ENCODE data around the gene PTGES3. TPM values are rescaled to one million over a fixed set of nuclear protein-coding genes. Genes with fewer than 3 reads are reported as not detected.

Gene PTGES3
- total RNA-seq, 3 donors from 2014 or later, result 155 to 223 (median 164) TPM

- Histone ChIP-seq H3K4me1 (ENCODE audit: low read depth) (peaks cover 28% of the 10 kb centered on the region), H3K4me3 (peak overlapping the region; percentile 86), H3K9me3 (no peaks in the 10 kb centered on the region), H3K36me3 (ENCODE audit: low read depth) (peaks cover 3% of the 10 kb centered on the region)
- intact Hi-C loops (cut with DNase I, micrococcal nuclease), result loop anchor here in 1 of 2 donors (5.0 kb wide), 1 partner anchor 55 kb away; the partner anchor contains the start of gene BAZ2A
- ATAC-seq, result peak; percentile 34
- TF ChIP-seq CTCF (IDR thresholded peaks at IDR 0.05), result no peak
- DNase-seq, result peak; percentile 73 to 86 (median 76)
These were observed 608 bp downstream of the PTGES3 start for GRCh38 chr12:56687223-56688128.

GRCh38 chr12:56684745-56685359, 3.2 kb downstream of the PTGES3 start:
- intact Hi-C loops (cut with DNase I, micrococcal nuclease), result loop anchor here in 1 of 2 donors (5.0 kb wide), 1 partner anchor 53 kb away; the partner anchor contains the start of gene BAZ2A
- DNase-seq, result peak in 1 of 3 donors; percentile 28

GRCh38 chr12:56682323-56682722, 5.8 kb downstream of the PTGES3 start:
- intact Hi-C loops (cut with DNase I, micrococcal nuclease), result no loop called here

More at GRCh38 chr12:56684745-56685359, 3.2 kb downstream of the PTGES3 start:
- no peak for ATAC-seq
- Histone ChIP-seq H3K36me3 (ENCODE audit: low read depth) (peaks cover 3% of the 10 kb centered on the region), H3K4me1 (ENCODE audit: low read depth) (peaks cover 45% of the 10 kb centered on the region), H3K4me3 (peak overlapping the region; percentile 6), H3K9me3 (no peaks in the 10 kb centered on the region)
- TF ChIP-seq CTCF (IDR thresholded peaks at IDR 0.05), result no peak

GRCh38 chr12:56679883-56680575, 8.1 kb downstream of the PTGES3 start:
- no peak overlapping the region for H3K4me3 ChIP-seq
- ATAC-seq (no peak), DNase-seq (peak in 1 of 3 donors; percentile 22)
- no peaks in the 10 kb centered on the region for H3K9me3 ChIP-seq
- TF ChIP-seq CTCF (IDR thresholded peaks at IDR 0.05), result no peak
- peaks cover 72% of the 10 kb centered on the region for H3K4me1 ChIP-seq (ENCODE audit: low read depth)
- intact Hi-C loops (cut with DNase I, micrococcal nuclease), result no loop called here
- peaks cover 3% of the 10 kb centered on the region for H3K36me3 ChIP-seq (ENCODE audit: low read depth)

More at GRCh38 chr12:56682323-56682722, 5.8 kb downstream of the PTGES3 start:
- Histone ChIP-seq H3K4me3 (no peak overlapping the region), H3K36me3 (ENCODE audit: low read depth) (peaks cover 3% of the 10 kb centered on the region), H3K4me1 (ENCODE audit: low read depth) (peaks cover 64% of the 10 kb centered on the region), H3K9me3 (no peaks in the 10 kb centered on the region)
- TF ChIP-seq CTCF (IDR thresholded peaks at IDR 0.05), result no peak
- DNase-seq (no peak), ATAC-seq (no peak)

- Histone ChIP-seq H3K9me3 (no peaks in the 10 kb centered on the region), H3K4me1 (ENCODE audit: low read depth) (peaks cover 66% of the 10 kb centered on the region)
These were observed 9.2 kb downstream of the PTGES3 start for GRCh38 chr12:56678852-56679251.

More at GRCh38 chr12:56678852-56679251, 9.2 kb downstream of the PTGES3 start:
- Histone ChIP-seq H3K4me3 (no peak overlapping the region), H3K36me3 (ENCODE audit: low read depth) (no peaks in the 10 kb centered on the region)
- DNase-seq, result peak in 1 of 3 donors; percentile 10
- no peak for TF ChIP-seq CTCF (IDR thresholded peaks at IDR 0.05)
- no peak for ATAC-seq
- intact Hi-C loops (cut with DNase I, micrococcal nuclease), result no loop called here

Measured in mucosa of descending colon (tissue), 3 donors.